Measurements from ENCODE around the gene LPCAT3. TPM values are rescaled to one million over a fixed set of nuclear protein-coding genes. Genes with fewer than 3 reads are reported as not detected.

LPCAT3 gene
- total RNA-seq, 1 experiment from 2014 or later = 45.8 TPM

- DNase-seq (ENCODE audit: low read depth, low spot score) = no peak
- Histone ChIP-seq H3K4me2 (ENCODE audit: low read length) (peak overlapping the region; percentile 91), H3K4me1 (ENCODE audit: control insufficient read depth in 1 of 2, insufficient read depth in 2 of 2, low read length in 2 of 2) (peaks cover 12 to 45% of the 10 kb centered on the region in 2 experiments; a peak in 3 of 4 replicates), H3K27ac (ENCODE audit: low read depth, low read length) (peak overlapping the region; percentile 93), H3K4me3 (replicated peaks in 1 of 2; ENCODE audit: low read depth in 1 of 2, low read length in 2 of 2) (peak overlapping the region; percentile 61 to 68), H3K9ac (ENCODE audit: low read length) (peak overlapping the region; percentile 93), H2AFZ (ENCODE audit: low read depth, low read length, poor library complexity, severe bottlenecking) (no peak overlapping the region), H3K27me3 (ENCODE audit: insufficient read depth, low read length) (no peaks in the 10 kb centered on the region), H3K9me3 (ENCODE audit: control insufficient read depth in 1 of 2, insufficient read depth in 1 of 2, low read depth in 1 of 2, low read length in 2 of 2) (no peaks in the 10 kb centered on the region), H3K9me2 (ENCODE audit: insufficient read depth) (no peaks in the 10 kb centered on the region), H3K36me3 (ENCODE audit: control insufficient read depth in 1 of 2, insufficient read depth in 2 of 2, low read length in 2 of 2) (peaks cover 13 to 32% of the 10 kb centered on the region in 2 experiments; a peak in 3 of 4 replicates), H4K20me1 (ENCODE audit: insufficient read depth) (no peaks in the 10 kb centered on the region), H3K79me2 (ENCODE audit: insufficient read depth, low read length) (peaks cover 13% of the 10 kb centered on the region; the same call in 1 of the 2 replicates)
- BruUV-seq (replicated peaks) = TSS peak; percentile 27
- POLR2A ChIA-PET = interaction anchor here (0.8 to 1.3 kb wide), 12 partner anchors 8 to 80 kb away, joined by 3 to 15 read pairs (median 4); partner anchors contain the start of genes ATN1, LPCAT3 and SPSB2
- TF ChIP-seq REST (IDR thresholded peaks at IDR 0.05; ENCODE audit: low read depth) = no peak
- TF ChIP-seq ZNF274 (IDR thresholded peaks at IDR 0.05; ENCODE audit: low read depth, low read length) = no peak
- no peak for TF ChIP-seq JUND (IDR thresholded peaks at IDR 0.05)
- TF ChIP-seq CEBPB (IDR thresholded peaks at IDR 0.05; ENCODE audit: low read depth) = no peak
- peak; percentile 29; the same call in 1 of the 2 replicates for TF ChIP-seq POLR2AphosphoS5 (IDR thresholded peaks at IDR 0.05; ENCODE audit: low read depth, low read length)
- no peak for TF ChIP-seq MAX (IDR thresholded peaks at IDR 0.05)
- no peak for TF ChIP-seq TCF7L2 (IDR thresholded peaks at IDR 0.05; ENCODE audit: borderline replicate concordance, extremely low read depth, insufficient read depth, insufficient read length)
- no peak for ATAC-seq
- RAD21 ChIA-PET (ENCODE audit: low non-redundant PET in 1 of 2, low total read pairs in 2 of 2, uncharacterized antibody in 2 of 2, unreplicated experiment in 2 of 2) = interaction anchor here (0.6 to 0.9 kb wide), 2 partner anchors 11 to 13 kb away, joined by 3 to 5 read pairs; no protein-coding TSS in a partner anchor
- intact Hi-C loops (cut with micrococcal nuclease) = loop anchor here (2.0 kb wide), 1 partner anchor 14 kb away; no protein-coding TSS in a partner anchor
- CTCF ChIA-PET = interaction anchor here (1.0 to 2.3 kb wide), 7 partner anchors 7 to 86 kb away, joined by 3 to 23 read pairs (median 6); partner anchors contain the start of genes SPSB2 and USP5
Measured at GRCh38 chr12:6938353-6939190, 79.7 kb downstream of the LPCAT3 start.

Data from HCT116 (cell line).